Endothelial cell of umbilical vein (primary cell): ENCODE results near the gene BTNL9. TPM values are rescaled to one million over a fixed set of nuclear protein-coding genes. Genes with fewer than 3 reads are reported as not detected.

ENCODE experiments used
- BruUV-seq: library from RNA; stranded (reverse); fragments of 400-500 nt; replicated peaks from 2 replicates; lab custom pipeline; 2021; lab: Mats Ljungman, UMichigan
- CTCF ChIA-PET: fragments of 300-600, 350-600 bp; sonication (Branson Sonifier 250); formaldehyde crosslinking; loops from one replicate; lab custom pipeline; 2021; ENCODE audit warnings: antibody characterized with exemption, inconsistent platforms; lab: Charles Lee
- POLR2A ChIA-PET: fragments of 300-600, 350-600 bp; sonication (Branson Sonifier 250); formaldehyde crosslinking; loops from one replicate; lab custom pipeline; 2021; ENCODE audit warnings: antibody characterized with exemption, inconsistent platforms; lab: Charles Lee
- DNase-seq: peaks from one replicate; pipeline ENCODE4 v3.0.0-alpha.2; 2011; ENCODE audit warnings: low read depth, low spot score
- FAIRE-seq: peaks from 2 replicates; lab custom pipeline; 2011; peaks lifted over from hg19 to GRCh38; lab: Jason Lieb, UNC
- H2AFZ ChIP-seq: 2 replicates; pipeline ENCODE4 v1.6.0; 2012; ENCODE audit warnings: low read depth, low read length, control low read depth, inconsistent platforms
- H3K27ac ChIP-seq: 2 replicates; pipeline ENCODE4 v1.5.1; 2011; ENCODE audit warnings: low read depth, mild to moderate bottlenecking, control low read depth, low read length, moderate library complexity; ENCODE audit not compliant: insufficient read depth
- H3K27me3 ChIP-seq, 2 experiments: 2 replicates each; pipeline versions ENCODE4 v1.6.0 to v1.6.1; 2011; ENCODE audit warnings: low read length in 2 of 2, mixed read lengths in 1 of 2; ENCODE audit not compliant: control insufficient read depth in 2 of 2, insufficient read depth in 2 of 2
- H3K36me3 ChIP-seq, 2 experiments: 2 replicates in 1 of 2; 3 replicates in 1 of 2; pipeline ENCODE4 v1.5.1; 2011; ENCODE audit warnings: low read length in 2 of 2, mild to moderate bottlenecking in 1 of 2, moderate library complexity in 1 of 2; ENCODE audit not compliant: control insufficient read depth in 2 of 2, insufficient read depth in 2 of 2; ENCODE audit errors: extremely low read depth in 1 of 2
- H3K4me1 ChIP-seq: 3 replicates; pipeline ENCODE4 v1.5.1; 2011; ENCODE audit warnings: mild to moderate bottlenecking, low read length; ENCODE audit not compliant: control insufficient read depth, insufficient read depth; ENCODE audit errors: extremely low read depth
- H3K4me2 ChIP-seq: 2 replicates; pipeline ENCODE4 v1.6.1; 2011; ENCODE audit warnings: low read length, control low read depth, mixed read lengths; ENCODE audit not compliant: insufficient read depth
- H3K4me3 ChIP-seq, 3 experiments: fragments of 200-600 bp in 1 of 3; sonication (generic), shearing (Covaris generic) in 1 of 3; replicated peaks in 1 of 3; 2 replicates each; pipeline ENCODE4 v1.5.1; 2011 to 2016; ENCODE audit warnings: control low read depth in 3 of 3, low read length in 3 of 3, mild to moderate bottlenecking in 2 of 3, inconsistent platforms in 1 of 3, low read depth in 1 of 3, moderate library complexity in 1 of 3; ENCODE audit not compliant: insufficient read depth in 1 of 3
- H3K79me2 ChIP-seq: 2 replicates; pipeline ENCODE4 v1.6.0; 2012; ENCODE audit warnings: low read length, inconsistent platforms; ENCODE audit not compliant: control insufficient read depth, insufficient read depth
- H3K9ac ChIP-seq: replicated peaks from 2 replicates; pipeline ENCODE3; 2011; ENCODE audit warnings: low read length, control low read depth; ENCODE audit not compliant: insufficient read depth; ENCODE audit errors: extremely low read depth
- H3K9me1 ChIP-seq: replicated peaks from 3 replicates; pipeline ENCODE4 v1.6.0; 2011; ENCODE audit warnings: mild to moderate bottlenecking, low read length; ENCODE audit not compliant: control insufficient read depth, insufficient read depth; ENCODE audit errors: extremely low read depth
- H3K9me3 ChIP-seq: replicated peaks from 2 replicates; pipeline ENCODE4 v1.5.1; 2012; ENCODE audit warnings: low read length, inconsistent platforms; ENCODE audit not compliant: control insufficient read depth, insufficient read depth
- H4K20me1 ChIP-seq: replicated peaks from 2 replicates; pipeline ENCODE3; 2011; ENCODE audit warnings: mild to moderate bottlenecking, low read length; ENCODE audit not compliant: control insufficient read depth, insufficient read depth; ENCODE audit errors: extremely low read depth
- EZH2 ChIP-seq: IDR thresholded peaks from 2 replicates; pipeline ENCODE4 v1.6.1; 2012; ENCODE audit warnings: borderline replicate concordance, low read depth, mild to moderate bottlenecking, moderate library complexity, low read length, inconsistent platforms; ENCODE audit not compliant: severe bottlenecking
- FOS ChIP-seq: IDR thresholded peaks from 2 replicates; pipeline ENCODE4 v1.6.1; 2011; ENCODE audit warnings: mild to moderate bottlenecking, low read length, moderate library complexity, borderline replicate concordance; ENCODE audit not compliant: insufficient read depth
- GATA2 ChIP-seq: IDR thresholded peaks from 2 replicates; pipeline ENCODE4 v1.7.0; 2011; ENCODE audit warnings: low read depth, mild to moderate bottlenecking, moderate library complexity, mixed read lengths, low read length; ENCODE audit not compliant: insufficient read length, insufficient read depth
- JUN ChIP-seq: IDR thresholded peaks from 2 replicates; pipeline ENCODE4 v1.6.1; 2011; ENCODE audit warnings: borderline replicate concordance, low read depth; ENCODE audit not compliant: insufficient read length, insufficient read depth
- MYC ChIP-seq: IDR thresholded peaks from one replicate; pipeline ENCODE4 v1.6.1; 2011; ENCODE audit warnings: mild to moderate bottlenecking, low read depth, low read length
- POLR2A ChIP-seq: IDR thresholded peaks from 2 replicates; pipeline ENCODE4 v1.6.1; 2012; ENCODE audit warnings: low read depth, mild to moderate bottlenecking, control low read depth, low read length
- POLR2AphosphoS5 ChIP-seq: IDR thresholded peaks from 2 replicates; pipeline ENCODE4 v1.6.1; 2012; ENCODE audit warnings: low read depth, mild to moderate bottlenecking, control low read depth, low read length, moderate library complexity; ENCODE audit not compliant: insufficient read depth
- dilution Hi-C: fragments of 300-500 bp; cut with MboI; formaldehyde crosslinking; loops from one replicate; pipeline ENCODE4 v1.15.0; 2019; ENCODE audit warnings: low sequenced_read_pairs; ENCODE audit not compliant: extremely low pct_ligation_motif_present
- intact Hi-C: fragments of 100-400 bp; cut with micrococcal nuclease; formaldehyde crosslinking; loops from one replicate; pipeline ENCODE4 v1.10.0; 2022
- polyA plus RNA-seq, 4 experiments: library from polyadenylated mRNA; depleted of rRNA in 3 of 4; stranded (reverse) in 3 of 4; unstranded in 1 of 4; fragments of >200 nt; gene quantifications; 2 replicates each; pipeline versions ENCODE4 v1.2.1 to v1.2.3, GENCODE V29; 2011 to 2012; ENCODE audit warnings: missing spikeins in 1 of 4
- total RNA-seq: library from RNA; stranded (reverse); gene quantifications from 2 replicates; pipeline ENCODE4 v1.2.3, GENCODE V29; 2021
- TF ChIP-seq, protein P1 (sequence below): IDR thresholded peaks from 2 replicates; pipeline ENCODE4 v1.6.1; 2011; ENCODE audit not compliant: insufficient read depth, insufficient read length

The BTNL9 gene
- total and polyA plus RNA-seq, 2 donors (not counting 3 experiments of a cell fraction or from before 2014, with no cell fraction given) = 0.13 to 0.33 TPM

DNA sequence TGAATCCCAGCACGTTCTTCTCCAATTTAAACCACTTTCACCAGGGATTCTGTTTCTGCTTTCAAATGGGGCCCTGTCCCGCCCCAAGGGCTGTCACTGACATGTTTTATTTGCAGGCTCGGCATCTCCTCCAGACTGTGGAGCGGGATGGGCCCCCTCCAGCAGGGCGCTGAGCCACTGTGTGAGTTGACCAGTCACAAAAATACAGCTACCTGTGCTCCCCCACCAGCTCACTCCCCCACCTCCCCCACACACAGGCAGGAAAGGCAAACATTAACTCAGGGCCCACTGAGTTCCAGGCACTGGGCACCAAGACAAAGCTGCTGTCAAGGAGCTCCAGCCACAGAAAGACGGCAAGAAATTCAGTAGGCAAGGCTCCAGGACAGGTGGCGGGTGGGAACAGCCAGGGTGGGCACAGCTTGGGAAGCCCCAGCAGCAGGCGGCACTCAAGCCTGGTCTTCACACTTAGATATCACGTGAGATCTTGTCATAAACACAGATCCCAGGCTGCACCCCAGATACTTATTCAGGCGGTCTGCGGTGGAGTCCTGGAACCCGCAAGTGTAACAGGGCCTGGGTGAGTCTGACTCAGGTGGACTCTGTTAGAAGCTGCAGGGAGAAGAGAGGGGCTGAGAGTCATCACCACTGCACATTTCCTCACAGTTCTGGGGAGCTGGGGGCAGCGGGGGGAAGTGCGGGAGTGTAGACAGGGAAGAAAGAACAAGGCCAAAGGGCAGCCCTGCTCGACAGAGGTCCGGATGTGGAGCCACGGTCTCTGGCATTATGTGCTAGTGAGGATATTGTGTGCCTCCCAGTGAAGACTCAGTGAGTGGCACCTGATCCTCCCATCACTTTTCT lies 46.2 kb downstream of the BTNL9 start:
- Histone ChIP-seq H3K79me2 (no peaks in the 10 kb centered on the region), H2AFZ (no peak overlapping the region), H3K4me1 (no peaks in the 10 kb centered on the region), H3K9ac (no peak overlapping the region), H3K27me3 (peaks cover 2% of the 10 kb centered on the region in 2 experiments), H4K20me1 (no peaks in the 10 kb centered on the region), H3K9me1 (no peaks in the 10 kb centered on the region), H3K4me3 (no peak overlapping the region), H3K27ac (no peak overlapping the region), H3K36me3 (no peaks in the 10 kb centered on the region), H3K9me3 (no peaks in the 10 kb centered on the region), H3K4me2 (no peak overlapping the region)
- intact Hi-C loops = loop anchor here (10.0 kb wide), 1 partner anchor 301 kb away; no protein-coding TSS in a partner anchor
- ChIA-PET CTCF (interaction anchor here (1.1 kb wide), 1 partner anchor 9 kb away, joined by 4 read pairs; no protein-coding TSS in a partner anchor), POLR2A (no interaction called here)
- TF ChIP-seq FOS = no peak
- no peak for TF ChIP-seq JUN
- no peak for TF ChIP-seq EZH2
- no peak for TF ChIP-seq POLR2AphosphoS5
- no peak for TF ChIP-seq POLR2A
- TF ChIP-seq MYC = no peak
- TF ChIP-seq, protein P1, sequence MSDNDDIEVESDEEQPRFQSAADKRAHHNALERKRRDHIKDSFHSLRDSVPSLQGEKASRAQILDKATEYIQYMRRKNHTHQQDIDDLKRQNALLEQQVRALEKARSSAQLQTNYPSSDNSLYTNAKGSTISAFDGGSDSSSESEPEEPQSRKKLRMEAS = no peak
- no peak for TF ChIP-seq GATA2
- no peak for FAIRE-seq
- DNase-seq = no peak
- dilution Hi-C loops = no loop called here
- no TSS peak for BruUV-seq
